Hippocampal formation (tissue), 2 donors: ENCODE data around the gene CHPT1.

Source experiments
- DNase-seq, 2 donors: peaks; one replicate each; lab custom pipeline; 2025; lab: John Stamatoyannopoulos, UW

The CHPT1 gene

GRCh38 chr12:101685092-101685491 is 12.3 kb upstream of the CHPT1 start:
- DNase-seq, result peak in 1 of 2 donors; percentile 31

DNA sequence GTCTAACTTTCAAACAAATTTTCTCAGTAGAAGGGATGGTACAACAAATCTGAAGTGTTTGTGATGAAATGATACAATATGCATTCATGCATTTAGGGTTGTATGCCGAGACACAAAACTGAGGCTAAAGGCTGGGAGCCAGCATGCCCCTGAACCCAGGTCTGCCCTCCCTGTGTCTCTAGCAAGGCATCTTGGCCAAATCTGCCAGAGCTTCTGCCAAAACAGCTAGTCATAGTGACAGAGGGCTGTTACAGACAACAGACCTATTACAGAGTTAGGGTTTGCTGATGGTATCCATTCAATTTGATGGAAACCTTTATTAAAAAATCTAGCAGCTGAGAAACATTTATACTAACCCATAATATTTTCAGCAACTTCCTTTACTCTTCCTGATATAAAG is 11.3 kb upstream of the CHPT1 start:
- DNase-seq, result no peak

- no peak for DNase-seq
Observed at GRCh38 chr12:101690544-101691098, 6.8 kb upstream of the CHPT1 start.

DNA sequence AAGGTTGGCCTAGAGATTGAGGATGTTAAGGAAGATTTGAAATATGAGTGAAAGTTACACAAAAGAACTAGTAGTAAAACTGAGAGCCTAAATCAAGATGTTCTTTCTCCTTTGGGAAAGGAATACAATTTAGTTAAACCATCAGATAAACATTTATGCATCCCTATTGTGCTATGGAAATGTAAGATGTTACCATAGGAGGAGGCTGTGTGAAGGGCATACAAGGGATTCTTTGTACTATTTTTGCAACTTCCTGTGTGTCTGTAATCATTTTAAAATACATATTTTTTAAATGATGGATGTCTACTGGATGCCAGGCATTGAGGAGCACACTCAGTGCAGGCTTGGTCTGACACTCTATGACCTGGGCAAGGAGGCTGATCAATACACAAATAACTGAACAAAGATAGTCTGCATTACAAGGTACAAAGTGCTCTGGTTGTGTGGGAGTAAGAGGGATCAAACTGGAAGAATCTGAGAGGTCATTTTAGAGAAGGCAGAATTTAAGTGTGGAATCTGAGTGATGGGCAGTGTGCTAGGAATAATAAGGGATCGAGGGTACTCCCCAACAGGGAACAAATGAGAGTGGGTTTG is 5.8 kb upstream of the CHPT1 start:
- no peak for DNase-seq

GRCh38 chr12:101694297-101694848 is 3.1 kb upstream of the CHPT1 start:
- DNase-seq, result no peak

DNA sequence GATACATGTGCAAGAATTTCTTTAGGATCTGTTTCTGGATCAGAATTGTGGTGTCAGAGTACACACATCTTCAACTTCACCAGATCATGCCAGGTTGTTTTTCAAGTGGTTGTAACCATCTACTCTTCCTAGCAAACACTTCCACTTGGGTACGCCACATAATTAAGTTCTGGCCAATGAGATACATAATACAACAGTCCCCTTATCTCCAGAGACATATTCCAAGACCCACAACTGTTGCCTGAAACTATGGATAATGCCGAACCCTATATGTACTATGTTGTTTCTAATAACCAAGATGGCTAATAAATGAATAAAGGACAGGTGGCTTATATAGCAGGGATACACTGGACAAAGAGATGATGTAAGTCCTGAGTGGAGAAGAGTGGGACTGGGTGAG is 2.5 kb upstream of the CHPT1 start:
- no peak for DNase-seq

DNA sequence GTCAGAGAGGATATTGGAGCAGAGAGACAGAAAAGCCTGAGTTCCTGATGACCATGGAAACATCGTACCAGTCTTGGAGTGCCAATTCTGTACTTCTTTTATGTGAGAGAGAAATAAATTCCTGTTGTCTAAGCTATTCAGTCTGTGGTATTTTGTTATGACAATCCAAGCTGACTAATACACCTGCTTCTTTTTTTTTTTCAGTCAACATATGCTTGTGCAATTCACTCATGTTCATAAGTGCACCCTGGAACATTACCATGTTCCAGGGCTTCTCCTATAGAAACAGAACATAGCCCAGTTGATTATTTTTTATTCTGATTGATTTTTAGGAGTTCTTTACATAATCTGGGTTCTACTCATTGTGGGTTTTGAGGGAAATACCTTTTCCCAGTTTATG is 1.7 kb upstream of the CHPT1 start:
- DNase-seq, result no peak

GRCh38 chr12:101696251-101697196 is 916 bp upstream of the CHPT1 start:
- DNase-seq, result no peak

- DNase-seq, result peak; percentile 64 to 65
Observed at GRCh38 chr12:101697930-101698799, 725 bp downstream of the CHPT1 start.

GRCh38 chr12:101698800-101699347 is 1.4 kb downstream of the CHPT1 start:
- DNase-seq, result peak in 1 of 2 donors; percentile 65

GRCh38 chr12:101700299-101700820 is 2.9 kb downstream of the CHPT1 start:
- DNase-seq, result no peak

DNA sequence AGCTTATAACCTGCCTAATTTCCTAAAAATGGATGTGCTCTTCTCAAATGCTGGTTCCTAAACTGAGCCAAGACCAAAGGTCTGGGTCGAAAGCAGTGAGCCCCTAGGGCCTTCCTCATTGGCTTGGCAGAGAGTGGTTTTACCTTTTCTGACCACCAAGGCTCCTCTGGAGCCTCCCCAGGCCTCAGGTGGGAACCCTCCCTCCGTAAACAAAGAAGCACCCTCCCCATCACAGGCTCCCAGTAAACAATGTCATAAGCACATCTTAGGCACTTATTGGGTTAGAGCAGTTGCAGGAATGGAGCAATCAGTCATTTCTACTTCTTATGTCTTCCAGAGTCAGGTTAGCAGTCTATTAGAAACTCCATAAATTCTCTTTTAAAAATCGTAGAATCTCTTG is 6.0 kb downstream of the CHPT1 start:
- DNase-seq, result no peak

DNA sequence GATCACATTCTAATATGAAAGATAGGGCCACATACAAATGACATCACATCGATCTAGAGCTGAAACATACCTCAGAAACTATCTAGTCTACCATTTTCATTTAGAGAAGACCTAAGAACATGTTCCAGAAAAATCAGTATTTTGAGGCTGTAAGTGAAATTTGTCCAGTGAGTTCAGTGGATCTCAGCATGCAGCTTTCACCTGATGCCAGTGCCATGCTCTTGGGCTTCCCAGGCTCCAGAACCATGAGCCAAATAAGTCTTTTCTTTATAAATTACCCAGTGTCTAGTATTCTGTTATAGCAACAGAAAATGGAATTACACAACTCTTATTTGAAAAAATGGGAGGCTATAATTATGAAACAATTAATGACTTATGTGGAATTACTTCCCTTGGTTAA is 9.0 kb downstream of the CHPT1 start:
- DNase-seq, result no peak

DNA sequence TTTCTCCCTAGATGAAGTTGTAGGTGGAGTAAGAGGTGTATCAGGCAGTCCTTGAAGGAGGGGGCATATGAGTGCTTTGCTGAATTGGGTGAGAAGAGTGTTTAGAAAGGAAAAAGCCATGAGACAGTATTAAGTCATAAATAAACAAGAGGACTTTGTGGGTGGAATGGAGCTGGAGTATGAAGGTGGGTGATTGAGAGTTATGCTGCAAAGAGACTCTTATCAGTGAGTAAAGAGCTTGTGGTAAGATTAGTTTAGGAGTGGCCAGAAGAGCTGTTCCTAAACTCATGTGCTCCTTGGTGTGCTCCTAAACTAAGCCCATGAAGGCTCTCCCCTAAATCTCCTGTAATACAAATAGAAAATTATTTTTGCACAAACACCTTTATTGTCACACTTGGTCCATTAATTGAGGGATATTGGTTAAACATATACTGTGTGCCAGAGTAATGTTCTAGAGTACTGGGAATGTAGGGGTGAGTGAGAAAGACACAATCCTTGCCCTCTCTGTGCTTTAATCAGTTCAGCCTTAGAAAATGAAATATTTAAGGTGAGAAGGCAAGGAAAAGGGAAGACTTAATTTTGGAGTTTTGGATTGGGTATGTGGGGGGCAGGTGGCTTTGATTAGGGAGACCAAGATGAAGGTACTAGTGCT is 9.8 kb downstream of the CHPT1 start:
- no peak for DNase-seq

DNA sequence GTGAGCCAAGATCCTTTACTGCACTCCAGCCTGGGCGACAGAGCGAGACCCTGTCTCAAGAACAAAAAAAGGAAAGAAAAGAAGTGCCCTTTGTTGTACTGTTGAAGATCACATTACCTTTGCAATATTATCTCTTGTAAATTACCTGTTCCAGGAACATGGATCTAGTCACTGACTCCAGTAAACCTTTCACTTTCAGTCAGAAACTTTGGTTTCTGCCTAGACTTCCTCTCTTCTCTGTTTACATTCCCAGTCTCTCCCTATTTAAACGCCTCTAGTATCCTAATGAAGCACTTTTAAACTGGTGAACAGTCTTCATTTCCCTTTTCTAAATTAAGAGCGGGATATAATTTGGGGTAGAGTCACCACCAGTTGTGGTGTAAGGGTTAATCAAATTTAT is 12.8 kb downstream of the CHPT1 start:
- DNase-seq, result no peak

DNA sequence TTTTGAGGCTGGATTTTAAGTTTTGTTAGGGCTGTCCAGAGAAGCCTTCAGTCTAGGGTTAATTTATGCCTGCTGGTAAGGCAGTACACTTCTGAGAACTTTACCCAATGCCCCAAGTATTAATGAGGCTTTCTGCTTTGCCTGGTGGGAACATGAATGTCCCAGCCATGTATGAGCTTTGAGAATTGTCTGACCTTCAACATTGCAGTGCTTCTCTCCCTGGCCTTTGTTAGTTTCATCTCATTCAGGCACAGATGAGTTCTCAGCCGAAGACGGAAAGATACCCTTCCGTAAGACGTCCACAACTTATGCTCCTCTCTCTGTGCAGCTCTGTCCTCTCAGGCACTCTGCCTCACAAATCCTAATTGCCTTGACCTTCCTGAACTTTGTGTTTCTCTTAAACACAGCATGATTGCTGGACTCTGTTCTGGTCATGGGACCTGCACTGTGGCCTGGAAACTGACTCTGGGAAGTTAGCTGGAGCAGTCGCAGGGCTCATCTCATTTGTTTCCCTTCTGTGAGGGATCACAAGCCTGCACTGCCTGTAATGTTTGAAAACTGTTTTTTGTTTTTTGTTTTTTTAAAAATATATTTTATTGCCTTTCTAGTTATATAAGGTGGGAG is 15.7 kb downstream of the CHPT1 start:
- DNase-seq, result peak; percentile 36 to 45

GRCh38 chr12:101713930-101714329 is 16.5 kb downstream of the CHPT1 start:
- DNase-seq, result no peak

DNA sequence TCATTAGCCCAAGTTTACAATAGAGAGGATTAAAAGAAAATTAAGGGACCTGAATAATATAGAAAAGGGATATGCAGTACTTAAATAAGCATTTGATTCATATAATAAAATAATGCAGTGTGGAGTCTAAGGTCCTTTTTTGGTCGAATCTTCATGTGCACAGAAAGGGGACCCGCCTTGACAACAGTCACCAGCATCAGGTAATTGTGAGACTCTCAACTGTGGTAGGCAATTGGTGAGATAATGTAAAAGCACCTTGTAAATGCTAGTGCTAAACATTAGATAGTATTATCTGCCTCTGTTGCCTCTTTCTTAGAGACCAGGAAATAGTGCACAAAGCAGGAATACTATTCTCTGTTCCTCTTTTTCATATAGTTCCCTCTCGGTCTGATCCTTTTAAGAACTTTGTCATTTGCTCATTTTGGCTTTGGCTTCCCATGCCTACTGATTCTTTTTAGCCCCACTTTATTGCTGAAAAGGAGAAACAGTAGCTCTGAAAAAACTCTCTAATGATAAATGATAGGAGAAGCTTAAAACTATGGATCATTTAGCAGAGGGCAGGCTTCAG is 17.5 kb downstream of the CHPT1 start:
- no peak for DNase-seq

DNA sequence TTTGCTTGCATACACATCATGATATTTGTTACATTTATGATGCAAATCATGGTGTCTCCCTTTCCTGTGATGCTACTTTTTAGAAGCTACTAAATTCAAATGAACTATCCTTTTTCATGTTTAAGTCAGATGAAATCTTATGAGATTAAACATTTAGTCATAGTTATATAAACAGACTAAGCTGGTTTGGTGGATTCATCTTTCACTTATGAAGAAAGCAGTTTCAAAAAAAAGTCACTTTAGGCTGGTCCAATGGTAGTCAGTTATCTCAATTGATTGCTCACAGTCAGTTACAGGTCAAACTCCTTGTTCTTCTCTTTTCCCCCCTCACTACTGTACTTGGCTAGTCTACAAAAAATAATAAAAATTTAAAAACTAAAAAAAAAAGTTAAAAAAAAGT is 22.1 kb downstream of the CHPT1 start:
- no peak for DNase-seq

- no peak for DNase-seq
Observed at GRCh38 chr12:101720118-101720517, 22.7 kb downstream of the CHPT1 start.
